Dedifferentiated amniotic fluid mesenchymal stem cell (primary cell): ENCODE data around the gene RNU4-1.

Source experiments
- DNase-seq: peaks from one replicate; pipeline ENCODE4 v3.0.0-alpha.2; 2016; ENCODE audit errors: extremely low spot score

Gene RNU4-1

GRCh38 chr12:120290609-120291305 is 2.3 kb downstream of the RNU4-1 start:
- no peak for DNase-seq

- DNase-seq = no peak
These were observed 5.5 kb downstream of the RNU4-1 start for GRCh38 chr12:120287491-120287890.

- no peak for DNase-seq
These were observed 6.1 kb downstream of the RNU4-1 start for GRCh38 chr12:120286768-120287490.

GRCh38 chr12:120284381-120284780 is 8.7 kb downstream of the RNU4-1 start:
- DNase-seq = no peak

GRCh38 chr12:120283318-120283717 is 9.7 kb downstream of the RNU4-1 start:
- DNase-seq = no peak

GRCh38 chr12:120278137-120279069 is 14.6 kb downstream of the RNU4-1 start:
- no peak for DNase-seq

GRCh38 chr12:120276734-120277133 is 16.3 kb downstream of the RNU4-1 start:
- DNase-seq = no peak

- DNase-seq = no peak
These were observed 25.3 kb downstream of the RNU4-1 start for GRCh38 chr12:120267736-120268135.

- DNase-seq = no peak
These were observed 26.7 kb downstream of the RNU4-1 start for GRCh38 chr12:120266180-120266870.

GRCh38 chr12:120265473-120266179 is 27.4 kb downstream of the RNU4-1 start, which contains the start of gene PXN:
PXN (minus strand) TSS chr12:120265730; CDS start chr12:120265629, 101 bp downstream.
- peak; percentile 66 for DNase-seq

- no peak for DNase-seq
These were observed 28.0 kb downstream of the RNU4-1 start for GRCh38 chr12:120264904-120265472.

GRCh38 chr12:120264086-120264903 is 28.7 kb downstream of the RNU4-1 start:
- DNase-seq = no peak

- DNase-seq = no peak
These were observed 29.3 kb downstream of the RNU4-1 start for GRCh38 chr12:120263748-120264085.

GRCh38 chr12:120262852-120263747 is 29.9 kb downstream of the RNU4-1 start:
- DNase-seq = no peak

- no peak for DNase-seq
These were observed 30.8 kb downstream of the RNU4-1 start for GRCh38 chr12:120261951-120262851.

GRCh38 chr12:120260607-120261006 is 32.4 kb downstream of the RNU4-1 start:
- no peak for DNase-seq

- DNase-seq = no peak
These were observed 33.4 kb downstream of the RNU4-1 start for GRCh38 chr12:120259418-120260202.
